Esophagus (tissue), 2 donors: ENCODE results near the gene HOXD1. TPM values are rescaled to one million over a fixed set of nuclear protein-coding genes. Genes with fewer than 3 reads are reported as not detected.

Experiments
- H3K27ac ChIP-seq, 2 donors: one replicate each; pipeline ENCODE4 v1.5.1; 2013; ENCODE audit warnings: low read depth in 2 of 2, mild to moderate bottlenecking in 2 of 2, inconsistent platforms in 1 of 2, low read length in 1 of 2, moderate library complexity in 1 of 2
- H3K27me3 ChIP-seq, 2 donors: one replicate each; pipeline ENCODE4 v1.6.1; 2013; ENCODE audit warnings: low read length in 2 of 2, control low read depth in 1 of 2, mild to moderate bottlenecking in 1 of 2; ENCODE audit not compliant: insufficient read depth in 2 of 2, control insufficient read depth in 1 of 2
- H3K36me3 ChIP-seq, 2 donors: one replicate each; pipeline ENCODE4 v1.6.1; 2013; ENCODE audit warnings: low read length in 1 of 2; ENCODE audit not compliant: control insufficient read depth in 2 of 2, insufficient read depth in 2 of 2
- H3K4me1 ChIP-seq, 2 donors: one replicate each; pipeline ENCODE4 v1.6.1; 2013; ENCODE audit warnings: low read length in 1 of 2; ENCODE audit not compliant: control insufficient read depth in 2 of 2, insufficient read depth in 2 of 2
- H3K4me3 ChIP-seq, 2 donors: one replicate each; pipeline ENCODE4 v1.5.1; 2013; ENCODE audit warnings: low read length in 2 of 2, mild to moderate bottlenecking in 2 of 2, low read depth in 1 of 2, moderate library complexity in 1 of 2
- H3K9me3 ChIP-seq, 2 donors: one replicate each; pipeline ENCODE4 v1.6.1; 2013; ENCODE audit warnings: mild to moderate bottlenecking in 2 of 2, low read depth in 1 of 2, low read length in 1 of 2, moderate library complexity in 1 of 2; ENCODE audit not compliant: control insufficient read depth in 2 of 2, insufficient read depth in 1 of 2
- WGBS, 2 donors: extraction: QIAGEN DNeasy Blood & Tissue Kit; methylation state at CpG; one replicate each; pipeline ENCODE4 v1.1.7; 2013; 5-methylcytosine and 5-hydroxymethylcytosine counted together
- polyA plus RNA-seq, 2 donors: library from polyadenylated mRNA; stranded (reverse); fragments of 200-250 nt; gene quantifications; one replicate each; pipeline ENCODE4 v1.2.3, GENCODE V29; 2013
- donor health status: healthy with polysubstance abuse.
- donor health status: Bipolar disorder and iron deficiency.

HOXD1 gene
- polyA plus RNA-seq = under 1 TPM; 0.21 to 0.43 TPM

- Histone ChIP-seq H3K4me1 (peaks cover 3 to 17% of the 10 kb centered on the region in 2 donors), H3K27ac (no peak within 1 kb of the TSS), H3K36me3 (no peaks in the 10 kb centered on the region), H3K27me3 (peaks cover 0 to 25% of the 10 kb centered on the region in 2 donors), H3K9me3 (peaks cover 0 to 8% of the 10 kb centered on the region in 2 donors), H3K4me3 (peak within 1 kb of the TSS; percentile 58 to 60)
- 2 to 3% methylated on average over 68 of the region's 68 CpGs for WGBS, 2 donors
Observed at GRCh38 chr2:176187899-176188773, at the start of gene HOXD1. TSS of gene HOXD1 (plus strand) at chr2:176188668. CDS start at chr2:176188802, 134 bp downstream.

GRCh38 chr2:176138923-176139660, 49.4 kb upstream of the HOXD1 start:
- Histone ChIP-seq H3K27ac (no peak overlapping the region), H3K9me3 (peaks cover 0 to 2% of the 10 kb centered on the region in 2 donors), H3K4me1 (peaks cover 2 to 6% of the 10 kb centered on the region in 2 donors), H3K27me3 (peaks cover 0 to 26% of the 10 kb centered on the region in 2 donors), H3K4me3 (peak overlapping the region in 1 of 2 donors; percentile 4), H3K36me3 (no peaks in the 10 kb centered on the region)
- 20 to 23% methylated on average over 28 of the region's 28 CpGs for WGBS, 2 donors

GRCh38 chr2:176139661-176140512, 48.6 kb upstream of the HOXD1 start:
- WGBS, 2 donors = 20 to 21% methylated on average over 41 of the region's 41 CpGs
- H3K36me3 ChIP-seq = no peaks in the 10 kb centered on the region
- peaks cover 2 to 6% of the 10 kb centered on the region in 2 donors for H3K4me1 ChIP-seq
- peak overlapping the region; percentile 37 to 52 for H3K4me3 ChIP-seq
- peaks cover 0 to 2% of the 10 kb centered on the region in 2 donors for H3K9me3 ChIP-seq
- peaks cover 0 to 24% of the 10 kb centered on the region in 2 donors for H3K27me3 ChIP-seq
- H3K27ac ChIP-seq = no peak overlapping the region

GRCh38 chr2:176140513-176141317, 47.8 kb upstream of the HOXD1 start:
- Histone ChIP-seq H3K36me3 (no peaks in the 10 kb centered on the region), H3K27ac (no peak overlapping the region), H3K27me3 (peaks cover 0 to 25% of the 10 kb centered on the region in 2 donors), H3K4me1 (peaks cover 2 to 6% of the 10 kb centered on the region in 2 donors), H3K9me3 (peaks cover 0 to 2% of the 10 kb centered on the region in 2 donors), H3K4me3 (peak overlapping the region; percentile 37 to 52)
- 7 to 10% methylated on average over 47 to 48 of the region's 48 CpGs for WGBS, 2 donors

GRCh38 chr2:176142281-176142680, 46.2 kb upstream of the HOXD1 start:
- H3K27ac ChIP-seq = no peak overlapping the region
- peaks cover 0 to 27% of the 10 kb centered on the region in 2 donors for H3K27me3 ChIP-seq
- 86 to 91% methylated on average over 2 of the region's 2 CpGs for WGBS, 2 donors

GRCh38 chr2:176145085-176145969, 43.1 kb upstream of the HOXD1 start:
- WGBS, 2 donors = 42 to 62% methylated on average over 4 of the region's 4 CpGs

More at GRCh38 chr2:176142281-176142680, 46.2 kb upstream of the HOXD1 start:
- Histone ChIP-seq H3K4me3 (no peak overlapping the region), H3K9me3 (peaks cover 0 to 2% of the 10 kb centered on the region in 2 donors), H3K36me3 (no peaks in the 10 kb centered on the region), H3K4me1 (peaks cover 0 to 2% of the 10 kb centered on the region in 2 donors)

GRCh38 chr2:176146101-176146500, 42.4 kb upstream of the HOXD1 start:
- Histone ChIP-seq H3K27me3 (peaks cover 0 to 30% of the 10 kb centered on the region in 2 donors), H3K36me3 (no peaks in the 10 kb centered on the region), H3K4me1 (no peaks in the 10 kb centered on the region), H3K27ac (no peak overlapping the region), H3K4me3 (no peak overlapping the region), H3K9me3 (peaks cover 2 to 12% of the 10 kb centered on the region in 2 donors)
- WGBS, 2 donors = 32 to 38% methylated on average over 6 of the region's 6 CpGs

More at GRCh38 chr2:176145085-176145969, 43.1 kb upstream of the HOXD1 start:
- Histone ChIP-seq H3K27ac (no peak overlapping the region), H3K9me3 (peaks cover 2 to 9% of the 10 kb centered on the region in 2 donors), H3K36me3 (no peaks in the 10 kb centered on the region), H3K4me1 (peaks cover 0 to 2% of the 10 kb centered on the region in 2 donors), H3K27me3 (peaks cover 0 to 26% of the 10 kb centered on the region in 2 donors), H3K4me3 (no peak overlapping the region)

- peaks cover 2 to 12% of the 10 kb centered on the region in 2 donors for H3K9me3 ChIP-seq
- H3K4me1 ChIP-seq = no peaks in the 10 kb centered on the region
- H3K4me3 ChIP-seq = no peak overlapping the region
- no peak overlapping the region for H3K27ac ChIP-seq
- H3K36me3 ChIP-seq = no peaks in the 10 kb centered on the region
- peaks cover 4 to 35% of the 10 kb centered on the region in 2 donors for H3K27me3 ChIP-seq
Observed at GRCh38 chr2:176146645-176147044, 41.8 kb upstream of the HOXD1 start.
